GM06990 (cell line): ENCODE results near the gene ATP2C2.

ENCODE experiments used
- DNase-seq: peaks from one replicate; pipeline ENCODE4 v3.0.0-alpha.2; 2011; ENCODE audit not compliant: insufficient read length; ENCODE audit errors: extremely low read depth
- H3K27me3 ChIP-seq: replicated peaks from 2 replicates; pipeline ENCODE4 v1.6.0; 2011; ENCODE audit warnings: low read length; ENCODE audit not compliant: control insufficient read depth, insufficient read depth
- H3K36me3 ChIP-seq: 2 replicates; pipeline ENCODE4 v1.5.1; 2011; ENCODE audit warnings: low read length; ENCODE audit not compliant: control insufficient read depth, insufficient read depth
- H3K4me3 ChIP-seq: replicated peaks from 2 replicates; pipeline ENCODE4 v1.5.1; 2011; ENCODE audit warnings: low read depth, mild to moderate bottlenecking, control low read depth, low read length
- TF ChIP-seq, protein P1 (sequence below): IDR thresholded peaks from 2 replicates; pipeline ENCODE4 v1.5.1; 2011; ENCODE audit warnings: low read length, control low read depth, mild to moderate bottlenecking, inconsistent platforms; ENCODE audit not compliant: insufficient read depth, poor library complexity, severe bottlenecking

Gene ATP2C2

DNA sequence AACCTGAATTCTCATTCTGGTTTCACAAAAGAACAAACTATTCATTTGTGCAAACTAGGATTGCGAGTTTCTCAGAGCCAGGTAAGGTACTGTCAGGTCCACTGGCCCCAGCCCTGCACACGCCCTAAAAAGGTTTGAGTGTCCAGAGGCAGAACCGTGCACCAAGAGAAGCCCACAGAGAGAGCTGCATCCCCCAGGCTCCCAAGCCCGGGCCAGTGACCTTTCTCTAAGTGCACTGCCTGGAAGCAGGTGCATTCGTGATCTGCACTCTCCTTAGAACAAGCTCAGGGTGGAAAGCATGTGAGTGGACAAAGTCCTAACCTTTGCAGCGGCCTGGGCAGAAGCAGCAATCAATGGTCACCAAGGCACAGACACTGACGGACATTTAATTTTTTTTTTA, 109.3 kb downstream of the ATP2C2 start:
- Histone ChIP-seq H3K4me3 (no peak overlapping the region), H3K27me3 (no peaks in the 10 kb centered on the region), H3K36me3 (peaks cover 2% of the 10 kb centered on the region)
- no peak for DNase-seq
- TF ChIP-seq, protein P1, sequence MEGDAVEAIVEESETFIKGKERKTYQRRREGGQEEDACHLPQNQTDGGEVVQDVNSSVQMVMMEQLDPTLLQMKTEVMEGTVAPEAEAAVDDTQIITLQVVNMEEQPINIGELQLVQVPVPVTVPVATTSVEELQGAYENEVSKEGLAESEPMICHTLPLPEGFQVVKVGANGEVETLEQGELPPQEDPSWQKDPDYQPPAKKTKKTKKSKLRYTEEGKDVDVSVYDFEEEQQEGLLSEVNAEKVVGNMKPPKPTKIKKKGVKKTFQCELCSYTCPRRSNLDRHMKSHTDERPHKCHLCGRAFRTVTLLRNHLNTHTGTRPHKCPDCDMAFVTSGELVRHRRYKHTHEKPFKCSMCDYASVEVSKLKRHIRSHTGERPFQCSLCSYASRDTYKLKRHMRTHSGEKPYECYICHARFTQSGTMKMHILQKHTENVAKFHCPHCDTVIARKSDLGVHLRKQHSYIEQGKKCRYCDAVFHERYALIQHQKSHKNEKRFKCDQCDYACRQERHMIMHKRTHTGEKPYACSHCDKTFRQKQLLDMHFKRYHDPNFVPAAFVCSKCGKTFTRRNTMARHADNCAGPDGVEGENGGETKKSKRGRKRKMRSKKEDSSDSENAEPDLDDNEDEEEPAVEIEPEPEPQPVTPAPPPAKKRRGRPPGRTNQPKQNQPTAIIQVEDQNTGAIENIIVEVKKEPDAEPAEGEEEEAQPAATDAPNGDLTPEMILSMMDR: no peak

DNA sequence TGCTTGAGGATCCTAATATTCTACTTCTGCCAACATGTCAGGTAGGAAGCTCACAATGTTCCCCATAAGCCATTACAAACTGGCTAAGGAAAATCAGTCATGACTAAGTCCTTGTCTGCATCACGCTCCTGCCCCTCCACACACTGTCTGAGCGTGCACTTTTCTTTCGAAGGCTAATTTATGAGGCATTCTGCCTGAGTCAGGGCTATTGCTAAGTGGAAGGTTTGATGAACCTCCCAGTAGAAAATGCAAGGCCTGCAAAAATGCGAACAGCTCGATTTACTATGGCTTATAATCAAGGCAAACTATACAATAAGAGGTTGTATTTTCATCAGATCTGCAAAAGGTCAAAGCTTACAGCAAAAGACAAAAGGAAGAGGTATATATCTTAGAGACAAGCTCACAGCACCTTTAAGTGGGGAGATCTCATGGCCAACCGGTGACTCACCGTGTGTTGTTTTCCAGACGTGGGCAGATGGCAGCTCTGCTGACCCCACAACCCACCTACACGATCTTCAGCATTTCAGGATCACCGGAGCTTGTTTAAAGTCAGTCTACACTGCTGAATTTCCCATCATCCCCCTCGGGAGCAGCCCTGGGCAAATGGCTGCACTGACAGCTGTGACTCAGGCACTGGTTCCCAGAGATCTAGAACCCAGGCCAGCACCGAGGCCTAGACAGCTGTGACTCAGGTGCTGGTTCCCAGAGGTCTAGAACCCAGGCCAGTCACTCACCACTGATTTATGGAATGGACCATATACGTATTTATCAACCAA, 110.0 kb downstream of the ATP2C2 start:
- DNase-seq: no peak

DNA sequence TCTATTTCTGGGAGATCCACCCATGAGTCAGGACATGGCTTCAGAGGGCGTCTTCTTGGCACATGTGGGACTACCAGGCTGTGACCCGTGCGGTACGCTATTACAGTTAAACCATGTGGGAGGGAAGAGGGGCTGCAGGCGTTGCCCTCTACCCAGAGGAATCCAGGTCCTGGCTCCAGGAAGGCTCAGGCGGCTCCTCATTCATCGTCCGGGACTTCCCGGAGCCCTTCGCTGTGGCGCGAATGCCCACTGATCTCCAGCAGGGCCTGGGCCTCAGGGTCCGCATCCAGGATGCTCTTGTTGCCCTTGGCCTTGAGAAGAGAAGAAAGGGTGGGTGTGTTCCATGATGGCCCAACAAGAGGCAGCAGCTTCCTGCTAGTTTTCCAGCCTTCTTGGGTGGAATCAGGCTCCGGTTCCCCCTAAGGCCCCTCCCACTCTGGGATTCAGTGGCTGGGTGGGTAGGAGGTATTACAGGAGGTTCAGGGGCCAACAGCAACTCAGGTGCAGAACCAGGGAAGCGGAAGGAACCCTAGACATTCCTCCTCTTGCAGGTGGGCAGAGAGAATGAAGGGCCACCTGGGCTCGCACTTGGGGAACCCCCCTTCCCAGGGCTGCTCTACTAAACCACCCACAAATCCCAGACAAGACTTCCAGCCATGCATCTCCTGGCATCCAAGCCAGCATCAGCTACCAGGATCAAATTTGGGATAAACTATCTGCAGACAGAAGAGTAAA, 111.5 kb downstream of the ATP2C2 start:
- Histone ChIP-seq H3K27me3 (no peaks in the 10 kb centered on the region), H3K36me3 (peaks cover 4% of the 10 kb centered on the region), H3K4me3 (no peak overlapping the region)
- TF ChIP-seq, protein P1: no peak
- no peak for DNase-seq

More for the DNA sequence above, 110.0 kb downstream of the ATP2C2 start:
- Histone ChIP-seq H3K27me3 (no peaks in the 10 kb centered on the region), H3K4me3 (no peak overlapping the region), H3K36me3 (peaks cover 4% of the 10 kb centered on the region)
- TF ChIP-seq, protein P1: no peak

DNA sequence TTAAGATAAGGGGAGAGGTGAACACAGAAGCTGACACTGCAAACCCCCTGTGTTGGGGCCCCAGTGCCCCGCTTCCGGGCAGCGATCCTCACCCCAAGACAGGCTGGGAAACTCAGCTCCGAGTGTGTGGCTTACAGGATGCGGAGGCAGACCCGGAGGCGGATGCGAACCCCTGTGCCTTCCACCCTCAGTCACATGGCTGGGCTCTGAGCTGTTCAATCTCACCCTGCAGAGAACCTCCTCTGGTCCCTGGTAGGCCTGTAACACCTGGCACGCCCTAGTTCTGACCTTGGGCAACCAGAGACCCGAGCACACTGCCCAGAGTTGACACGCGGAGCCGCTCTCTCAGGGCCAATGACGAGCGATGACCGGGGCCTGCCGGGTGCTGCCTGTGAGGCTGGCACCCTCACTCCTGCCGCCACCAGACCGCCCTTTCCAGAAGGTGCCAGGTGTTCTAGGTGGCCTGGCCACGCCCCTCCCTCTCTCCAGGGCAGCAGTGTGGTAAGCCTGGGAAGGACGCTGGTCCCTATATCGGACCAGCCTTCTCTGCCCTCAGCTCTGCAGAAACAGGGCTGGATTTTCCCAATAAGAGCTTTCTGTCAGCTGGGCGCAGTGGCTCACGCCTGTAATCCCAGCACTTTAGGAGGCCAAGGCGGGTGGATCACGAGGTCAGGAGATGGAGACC, 112.9 kb downstream of the ATP2C2 start:
- Histone ChIP-seq H3K4me3 (no peak overlapping the region), H3K36me3 (peaks cover 4% of the 10 kb centered on the region), H3K27me3 (no peaks in the 10 kb centered on the region)
- TF ChIP-seq, protein P1: no peak
- DNase-seq: no peak

DNA sequence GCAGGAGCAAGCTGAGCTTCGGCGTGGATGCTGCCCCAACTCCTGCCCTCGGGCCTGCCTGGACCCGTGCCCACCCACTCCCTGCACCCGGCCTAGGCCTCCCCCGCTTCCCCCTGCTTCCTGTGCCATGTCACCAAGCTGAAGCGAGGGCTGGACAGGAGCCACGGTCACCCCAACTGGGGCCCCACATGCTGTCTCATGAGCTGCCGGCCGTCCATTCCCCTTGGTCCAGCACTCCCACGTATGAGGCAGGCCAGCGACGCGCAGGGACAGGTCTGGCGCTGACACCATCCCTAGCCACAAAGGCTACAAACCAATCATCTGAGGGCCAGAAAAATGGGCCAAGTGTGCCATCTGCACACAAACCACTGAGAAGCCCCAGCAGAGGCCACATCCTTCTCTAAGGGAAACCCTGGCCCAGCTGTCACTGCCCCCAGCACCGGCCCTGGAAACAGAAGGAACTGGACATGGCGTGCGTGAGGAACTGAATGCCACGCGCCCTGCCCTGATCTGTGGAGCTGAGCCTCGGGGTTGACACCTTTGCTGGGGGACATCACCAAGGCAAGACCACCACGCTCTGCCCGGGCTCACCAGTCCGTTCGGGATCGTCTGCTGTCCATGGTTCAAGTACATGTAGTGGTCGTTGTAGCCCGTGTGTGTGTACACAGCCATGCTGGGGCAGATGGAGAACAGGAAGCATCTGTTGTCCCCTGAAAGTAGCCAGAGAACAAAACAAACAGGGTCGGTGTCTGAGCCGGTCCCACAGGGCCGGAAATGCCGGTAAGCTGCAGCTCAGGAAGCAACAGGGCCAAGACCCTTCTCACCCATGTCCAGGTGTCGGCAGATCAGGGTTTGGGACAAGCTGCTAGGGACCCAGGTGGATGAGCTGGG, 113.9 kb downstream of the ATP2C2 start:
- Histone ChIP-seq H3K4me3 (no peak overlapping the region), H3K36me3 (peaks cover 4% of the 10 kb centered on the region), H3K27me3 (no peaks in the 10 kb centered on the region)
- TF ChIP-seq, protein P1: no peak
- DNase-seq: no peak
